Measurements from ENCODE around the gene AIFM1. TPM values are rescaled to one million over a fixed set of nuclear protein-coding genes. Genes with fewer than 3 reads are reported as not detected.

AIFM1 gene
- total and polyA plus RNA-seq, 3 experiments from 2014 or later: 34.8 to 58.2 (median 57.7) TPM

- Mint-ChIP-seq H3K9me3 (peaks cover 0 to 3% (median 0%) of the 10 kb centered on the region in 5 donors), H3K36me3 (peaks cover 0 to 36% (median 1%) of the 10 kb centered on the region in 3 donors), H3K27me3 (peaks cover 0 to 6% of the 10 kb centered on the region in 2 donors), H3K4me1 (peaks cover under 1 to 1% (median 1%) of the 10 kb centered on the region in 3 donors), H3K4me3 (no peak overlapping the region), H3K27ac (no peak overlapping the region)
- no peak overlapping the region for H3K27ac ChIP-seq (ENCODE audit: low read depth, low read length)
- no peak overlapping the region for H3K4me3 ChIP-seq (ENCODE audit: low read length)
- CTCF ChIA-PET: interaction anchor here (1.0 kb wide), 1 partner anchor 45 kb away, joined by 3 read pairs; no protein-coding TSS in a partner anchor
- no peaks in the 10 kb centered on the region for H3K27me3 ChIP-seq (ENCODE audit: insufficient read depth, low read length, poor library complexity, severe bottlenecking)
- H3K36me3 ChIP-seq (ENCODE audit: insufficient read depth, low read length): no peaks in the 10 kb centered on the region
- H3K4me1 ChIP-seq (ENCODE audit: insufficient read depth, low read length): no peaks in the 10 kb centered on the region
- POLR2A ChIA-PET: no interaction called here
- H3K9me3 ChIP-seq (ENCODE audit: low read length): no peaks in the 10 kb centered on the region
- no peak for DNase-seq
Observed at GRCh38 chrX:130125091-130125874, 40.4 kb downstream of the AIFM1 start.

- H3K9me3 ChIP-seq (ENCODE audit: low read length): no peaks in the 10 kb centered on the region
- H3K4me3 Mint-ChIP-seq: no peak overlapping the region
- no peak overlapping the region for H3K4me3 ChIP-seq (ENCODE audit: low read length)
- no peaks in the 10 kb centered on the region for H3K4me1 ChIP-seq (ENCODE audit: insufficient read depth, low read length)
- peak overlapping the region in 1 of 8 donors; percentile 26 for H3K27ac Mint-ChIP-seq
- H3K27me3 ChIP-seq (ENCODE audit: insufficient read depth, low read length, poor library complexity, severe bottlenecking): no peaks in the 10 kb centered on the region
- H3K36me3 ChIP-seq (ENCODE audit: insufficient read depth, low read length): no peaks in the 10 kb centered on the region
- H3K9me3 Mint-ChIP-seq: peaks cover 0 to 3% (median 0%) of the 10 kb centered on the region in 5 donors
- no peak for DNase-seq
- H3K27me3 Mint-ChIP-seq: peaks cover 0 to 6% of the 10 kb centered on the region in 2 donors
- ChIA-PET POLR2A (no interaction called here), CTCF (no interaction called here)
- H3K4me1 Mint-ChIP-seq: peaks cover 6 to 7% (median 6%) of the 10 kb centered on the region in 3 donors
- no peak overlapping the region for H3K27ac ChIP-seq (ENCODE audit: low read depth, low read length)
- peaks cover 0 to 29% (median 0%) of the 10 kb centered on the region in 3 donors for H3K36me3 Mint-ChIP-seq
Observed at GRCh38 chrX:130124577-130124976, 41.1 kb downstream of the AIFM1 start.

- no peaks in the 10 kb centered on the region for H3K4me1 ChIP-seq (ENCODE audit: insufficient read depth, low read length)
- H3K9me3 Mint-ChIP-seq: peaks cover 0 to 3% (median 0%) of the 10 kb centered on the region in 5 donors
- H3K4me3 ChIP-seq (ENCODE audit: low read length): no peak overlapping the region
- no peak overlapping the region for H3K27ac Mint-ChIP-seq
- H3K4me3 Mint-ChIP-seq: peak overlapping the region in 3 of 7 donors; percentile 27 to 72 (median 33)
- ChIA-PET CTCF (interaction anchor here (0.8 to 6.8 kb wide), 19 partner anchors 10 to 345 kb away, joined by 3 to 133 read pairs (median 4); partner anchors contain the start of genes ELF4 and RAB33A), POLR2A (interaction anchor here (0.7 to 3.3 kb wide), 5 partner anchors 29 to 298 kb away, joined by 3 to 14 read pairs (median 8); no protein-coding TSS in a partner anchor)
- H3K27me3 Mint-ChIP-seq: peaks cover 0 to 6% of the 10 kb centered on the region in 2 donors
- H3K27me3 ChIP-seq (ENCODE audit: insufficient read depth, low read length, poor library complexity, severe bottlenecking): no peaks in the 10 kb centered on the region
- DNase-seq: no peak
- H3K36me3 Mint-ChIP-seq: peaks cover 0 to 4% (median 0%) of the 10 kb centered on the region in 3 donors
- H3K36me3 ChIP-seq (ENCODE audit: insufficient read depth, low read length): no peaks in the 10 kb centered on the region
- H3K9me3 ChIP-seq (ENCODE audit: low read length): no peaks in the 10 kb centered on the region
- peaks cover 9 to 26% (median 24%) of the 10 kb centered on the region in 3 donors for H3K4me1 Mint-ChIP-seq
- no peak overlapping the region for H3K27ac ChIP-seq (ENCODE audit: low read depth, low read length)
Observed at GRCh38 chrX:130121505-130121800, 44.2 kb downstream of the AIFM1 start.

GRCh38 chrX:130120746-130121504 is 44.7 kb downstream of the AIFM1 start:
- ChIA-PET POLR2A (interaction anchor here (0.6 to 3.3 kb wide), 7 partner anchors 17 to 298 kb away, joined by 3 to 14 read pairs (median 5); no protein-coding TSS in a partner anchor), CTCF (interaction anchor here (0.8 to 6.8 kb wide), 18 partner anchors 11 to 344 kb away, joined by 3 to 133 read pairs (median 4); partner anchors contain the start of genes ELF4 and RAB33A)
- Mint-ChIP-seq H3K9me3 (peaks cover 0 to 3% (median 0%) of the 10 kb centered on the region in 5 donors), H3K4me3 (peak overlapping the region; percentile 62 to 90 (median 72)), H3K27me3 (peaks cover 0 to 6% of the 10 kb centered on the region in 2 donors), H3K27ac (peak overlapping the region in 4 of 8 donors; percentile 14 to 66 (median 38)), H3K4me1 (peaks cover 9 to 26% (median 24%) of the 10 kb centered on the region in 3 donors), H3K36me3 (peaks cover 0 to 4% (median 0%) of the 10 kb centered on the region in 3 donors)
- DNase-seq: peak; percentile 55 to 77 (median 68)
- H3K4me3 ChIP-seq (ENCODE audit: low read length): peak overlapping the region; percentile 41
- H3K9me3 ChIP-seq (ENCODE audit: low read length): no peaks in the 10 kb centered on the region
- H3K4me1 ChIP-seq (ENCODE audit: insufficient read depth, low read length): no peaks in the 10 kb centered on the region
- H3K36me3 ChIP-seq (ENCODE audit: insufficient read depth, low read length): no peaks in the 10 kb centered on the region
- peak overlapping the region; percentile 31 for H3K27ac ChIP-seq (ENCODE audit: low read depth, low read length)
- no peaks in the 10 kb centered on the region for H3K27me3 ChIP-seq (ENCODE audit: insufficient read depth, low read length, poor library complexity, severe bottlenecking)

GRCh38 chrX:130120321-130120731 is 45.3 kb downstream of the AIFM1 start:
- H3K9me3 Mint-ChIP-seq: peaks cover 0 to 3% (median 0%) of the 10 kb centered on the region in 5 donors
- peak overlapping the region; percentile 31 for H3K27ac ChIP-seq (ENCODE audit: low read depth, low read length)
- peak overlapping the region; percentile 56 to 90 (median 73) for H3K4me3 Mint-ChIP-seq
- no peaks in the 10 kb centered on the region for H3K4me1 ChIP-seq (ENCODE audit: insufficient read depth, low read length)
- H3K36me3 Mint-ChIP-seq: peaks cover 0 to 4% (median 0%) of the 10 kb centered on the region in 3 donors
- peaks cover 0 to 6% of the 10 kb centered on the region in 2 donors for H3K27me3 Mint-ChIP-seq
- H3K9me3 ChIP-seq (ENCODE audit: low read length): no peaks in the 10 kb centered on the region
- ChIA-PET POLR2A (interaction anchor here (0.6 to 3.3 kb wide), 5 partner anchors 18 to 41 kb away, joined by 3 to 14 read pairs (median 5); no protein-coding TSS in a partner anchor), CTCF (interaction anchor here (1.0 to 6.8 kb wide), 15 partner anchors 9 to 69 kb away, joined by 3 to 133 read pairs (median 5); partner anchors contain the start of genes ELF4 and RAB33A)
- peak overlapping the region in 7 of 8 donors; percentile 1 to 66 (median 47) for H3K27ac Mint-ChIP-seq
- H3K36me3 ChIP-seq (ENCODE audit: insufficient read depth, low read length): no peaks in the 10 kb centered on the region
- no peaks in the 10 kb centered on the region for H3K27me3 ChIP-seq (ENCODE audit: insufficient read depth, low read length, poor library complexity, severe bottlenecking)
- peak in 2 of 5 donors; percentile 2 to 9 for DNase-seq
- H3K4me1 Mint-ChIP-seq: peaks cover 9 to 28% (median 24%) of the 10 kb centered on the region in 3 donors
- H3K4me3 ChIP-seq (ENCODE audit: low read length): peak overlapping the region; percentile 41

- Histone ChIP-seq H3K4me1 (ENCODE audit: insufficient read depth, low read length) (no peaks in the 10 kb centered on the region), H3K36me3 (ENCODE audit: insufficient read depth, low read length) (no peaks in the 10 kb centered on the region), H3K9me3 (ENCODE audit: low read length) (no peaks in the 10 kb centered on the region), H3K27me3 (ENCODE audit: insufficient read depth, low read length, poor library complexity, severe bottlenecking) (no peaks in the 10 kb centered on the region), H3K27ac (ENCODE audit: low read depth, low read length) (no peak overlapping the region), H3K4me3 (ENCODE audit: low read length) (no peak overlapping the region)
- no peaks in the 10 kb centered on the region for H3K36me3 Mint-ChIP-seq
- CTCF ChIA-PET: interaction anchor here (1.0 to 6.8 kb wide), 13 partner anchors 8 to 72 kb away, joined by 3 to 133 read pairs (median 4); partner anchors contain the start of gene ELF4
- POLR2A ChIA-PET: interaction anchor here (1.2 to 3.3 kb wide), 4 partner anchors 27 to 46 kb away, joined by 4 to 12 read pairs (median 4); partner anchors contain the start of gene AIFM1
- H3K9me3 Mint-ChIP-seq: peaks cover 0 to 3% (median 0%) of the 10 kb centered on the region in 5 donors
- H3K4me3 Mint-ChIP-seq: peak overlapping the region in 6 of 7 donors; percentile 52 to 90 (median 60)
- H3K4me1 Mint-ChIP-seq: peaks cover 9 to 30% (median 24%) of the 10 kb centered on the region in 3 donors
- peaks cover 0 to 6% of the 10 kb centered on the region in 2 donors for H3K27me3 Mint-ChIP-seq
- peak overlapping the region in 2 of 8 donors; percentile 66 to 76 for H3K27ac Mint-ChIP-seq
- DNase-seq: no peak
Observed at GRCh38 chrX:130119312-130119898, 46.2 kb downstream of the AIFM1 start.
